Neuronal stem cell (in vitro differentiated cells): ENCODE data around the gene MAPK7.
A peak's percentile ranks its signal among the peaks of the same experiment; 100 is the strongest.

Source experiments
- DNase-seq: peaks from one replicate; pipeline ENCODE4 v3.0.0-alpha.2; 2013; ENCODE audit warnings: low spot score
- H2AFZ ChIP-seq: one replicate; pipeline ENCODE4 v1.6.1; 2013; ENCODE audit warnings: mild to moderate bottlenecking, low read length, inconsistent platforms
- H2AK5ac ChIP-seq: 2 replicates; pipeline ENCODE4 v1.6.1; 2013; ENCODE audit warnings: low read depth, mild to moderate bottlenecking, inconsistent platforms, low read length, moderate library complexity, mixed read lengths
- H2BK120ac ChIP-seq: 2 replicates; pipeline ENCODE4 v1.6.1; 2013; ENCODE audit warnings: low read depth, mild to moderate bottlenecking, inconsistent platforms, low read length, moderate library complexity, mixed read lengths
- H2BK12ac ChIP-seq: one replicate; pipeline ENCODE4 v1.6.1; 2013; ENCODE audit warnings: low read length, inconsistent platforms
- H2BK15ac ChIP-seq: 2 replicates; pipeline ENCODE4 v1.6.1; 2013; ENCODE audit warnings: mild to moderate bottlenecking, low read length, inconsistent platforms, mixed read lengths
- H2BK5ac ChIP-seq: one replicate; pipeline ENCODE4 v1.6.1; 2013; ENCODE audit warnings: inconsistent platforms, mild to moderate bottlenecking, low read length, moderate library complexity
- H3K14ac ChIP-seq: one replicate; pipeline ENCODE4 v1.6.1; 2013; ENCODE audit warnings: low read length, inconsistent platforms
- H3K18ac ChIP-seq: 2 replicates; pipeline ENCODE4 v1.6.1; 2013; ENCODE audit warnings: low read length, inconsistent platforms
- H3K23ac ChIP-seq: 2 replicates; pipeline ENCODE4 v1.6.1; 2013; ENCODE audit warnings: low read depth, mild to moderate bottlenecking, mixed read lengths, low read length, inconsistent platforms; ENCODE audit not compliant: poor library complexity
- H3K27ac ChIP-seq: replicated peaks from 3 replicates; pipeline ENCODE4 v1.5.1; 2013; ENCODE audit warnings: low read length, inconsistent platforms
- H3K27me3 ChIP-seq, 3 experiments: 2 replicates each; pipeline ENCODE4 v1.6.1; 2013; ENCODE audit warnings: low read length in 3 of 3, mild to moderate bottlenecking in 2 of 3, inconsistent platforms in 1 of 3, low read depth in 1 of 3, mixed read lengths in 1 of 3, moderate library complexity in 1 of 3; ENCODE audit not compliant: control insufficient read depth in 3 of 3, insufficient read depth in 3 of 3
- H3K36me3 ChIP-seq, 2 donors: replicated peaks in 1 of 2; 2 replicates each; pipeline ENCODE4 v1.6.1; 2013; ENCODE audit warnings: low read length in 2 of 2; ENCODE audit not compliant: control insufficient read depth in 2 of 2, insufficient read depth in 2 of 2
- H3K4ac ChIP-seq: 2 replicates; pipeline ENCODE4 v1.6.1; 2013; ENCODE audit warnings: inconsistent platforms, mild to moderate bottlenecking, low read length, moderate library complexity
- H3K4me1 ChIP-seq, 2 donors: 1 replicate in 1 of 2; 2 replicates in 1 of 2; pipeline ENCODE4 v1.6.1; 2013; ENCODE audit warnings: low read length in 2 of 2, low read depth in 1 of 2; ENCODE audit not compliant: control insufficient read depth in 2 of 2, insufficient read depth in 1 of 2
- H3K4me2 ChIP-seq: one replicate; pipeline ENCODE4 v1.6.1; 2013; ENCODE audit warnings: mild to moderate bottlenecking, low read length, inconsistent platforms; ENCODE audit not compliant: insufficient read depth, poor library complexity, severe bottlenecking
- H3K4me3 ChIP-seq, 2 donors: 2 replicates each; pipeline ENCODE4 v1.5.1; 2013; ENCODE audit warnings: low read length in 2 of 2, mild to moderate bottlenecking in 2 of 2, inconsistent platforms in 1 of 2, moderate library complexity in 1 of 2
- H3K79me1 ChIP-seq: one replicate; pipeline ENCODE4 v1.6.1; 2013; ENCODE audit warnings: low read depth, mild to moderate bottlenecking, inconsistent platforms, low read length, moderate library complexity
- H3K9ac ChIP-seq: one replicate; pipeline ENCODE4 v1.6.1; 2013; ENCODE audit warnings: mild to moderate bottlenecking, low read depth, low read length, inconsistent platforms; ENCODE audit not compliant: poor library complexity
- H3K9me3 ChIP-seq, 2 donors: replicated peaks in 1 of 2; 2 replicates each; pipeline versions ENCODE3 to v1.6.1; 2013; ENCODE audit warnings: low read length in 2 of 2, mild to moderate bottlenecking in 2 of 2, inconsistent platforms in 1 of 2, low read depth in 1 of 2, mixed read lengths in 1 of 2, moderate library complexity in 1 of 2; ENCODE audit not compliant: control insufficient read depth in 2 of 2, insufficient read depth in 1 of 2
- H4K8ac ChIP-seq: one replicate; pipeline ENCODE4 v1.6.1; 2013; ENCODE audit warnings: low read depth, mild to moderate bottlenecking, inconsistent platforms, low read length, moderate library complexity
- H4K91ac ChIP-seq: one replicate; pipeline ENCODE4 v1.6.1; 2013; ENCODE audit warnings: low read length, low read depth, mild to moderate bottlenecking, inconsistent platforms; ENCODE audit not compliant: poor library complexity
- WGBS, 2 donors: extraction: QIAGEN DNeasy Blood & Tissue Kit; methylation state at CpG; one replicate each; pipeline ENCODE4 v1.1.7; 2013; ENCODE audit warnings: missing lambda C conversion rate in 2 of 2, mixed read lengths in 1 of 2; ENCODE audit not compliant: insufficient read length in 2 of 2, insufficient replicate concordance in 1 of 2; ENCODE audit errors: extremely low coverage in 2 of 2; 5-methylcytosine and 5-hydroxymethylcytosine counted together

The MAPK7 gene

GRCh38 chr17:19361326-19361725 is 17.0 kb upstream of the MAPK7 start:
- Histone ChIP-seq H3K23ac (no peak overlapping the region), H2BK12ac (no peak overlapping the region), H2BK15ac (no peak overlapping the region), H3K36me3 (peaks cover 6 to 14% of the 10 kb centered on the region in 2 donors), H3K9ac (no peak overlapping the region), H3K14ac (no peak overlapping the region), H3K18ac (no peak overlapping the region), H2BK120ac (no peak overlapping the region), H2BK5ac (no peak overlapping the region), H3K4me2 (no peak overlapping the region), H2AFZ (no peak overlapping the region), H2AK5ac (no peak overlapping the region), H3K27me3 (no peaks in the 10 kb centered on the region), H3K9me3 (no peaks in the 10 kb centered on the region), H3K4me3 (no peak overlapping the region), H4K91ac (no peak overlapping the region), H3K4me1 (peaks cover 0 to 7% of the 10 kb centered on the region in 2 donors), H4K8ac (no peak overlapping the region), H3K4ac (no peak overlapping the region), H3K79me1 (no peaks in the 10 kb centered on the region), H3K27ac (no peak overlapping the region)
- no CpG with 5 or more reads among the region's 6 CpGs for WGBS, 2 donors
- DNase-seq = no peak

GRCh38 chr17:19361944-19362276 is 16.4 kb upstream of the MAPK7 start:
- H3K36me3 ChIP-seq = peaks cover 4 to 9% of the 10 kb centered on the region in 2 donors
- H3K27ac ChIP-seq = no peak overlapping the region
- WGBS, 2 donors = no CpG with 5 or more reads among the region's 16 CpGs
- H3K4ac ChIP-seq = no peak overlapping the region
- H2BK120ac ChIP-seq = no peak overlapping the region
- peaks cover 0 to 7% of the 10 kb centered on the region in 2 donors for H3K4me1 ChIP-seq
- no peaks in the 10 kb centered on the region for H3K79me1 ChIP-seq
- no peak overlapping the region for H4K91ac ChIP-seq
- H3K14ac ChIP-seq = no peak overlapping the region
- H3K9ac ChIP-seq = peak overlapping the region; percentile 92
- no peak overlapping the region for H4K8ac ChIP-seq
- H3K4me2 ChIP-seq = peak overlapping the region; percentile 90
- peak overlapping the region; percentile 92 for H2AFZ ChIP-seq
- H3K27me3 ChIP-seq = no peaks in the 10 kb centered on the region
- no peak overlapping the region for H3K18ac ChIP-seq
- no peak overlapping the region for H2BK5ac ChIP-seq
- H3K23ac ChIP-seq = no peak overlapping the region
- DNase-seq = no peak
- H2AK5ac ChIP-seq = no peak overlapping the region
- H2BK12ac ChIP-seq = no peak overlapping the region
- H3K4me3 ChIP-seq = peak overlapping the region; percentile 59 to 88
- no peak overlapping the region for H2BK15ac ChIP-seq
- H3K9me3 ChIP-seq = no peaks in the 10 kb centered on the region

GRCh38 chr17:19362277-19363113 is 15.8 kb upstream of the MAPK7 start, which contains the start of gene B9D1:
Gene B9D1, minus strand, starts transcription at chr17:19362723. Its CDS starts 154 bp downstream, at chr17:19362569.
- Histone ChIP-seq H2AFZ (peak within 1 kb of the TSS; percentile 92), H3K9ac (peak within 1 kb of the TSS; percentile 92), H3K18ac (peak within 1 kb of the TSS; percentile 92), H3K27ac (peak within 1 kb of the TSS; percentile 70), H4K8ac (no peak within 1 kb of the TSS), H3K4me2 (peak within 1 kb of the TSS; percentile 90), H3K23ac (peak within 1 kb of the TSS; percentile 81), H3K27me3 (no peaks in the 10 kb centered on the region), H2BK120ac (no peak within 1 kb of the TSS), H3K4ac (no peak within 1 kb of the TSS), H4K91ac (no peak within 1 kb of the TSS), H2BK15ac (peak within 1 kb of the TSS; percentile 31), H3K14ac (no peak within 1 kb of the TSS), H2AK5ac (peak within 1 kb of the TSS; percentile 7), H3K79me1 (no peaks in the 10 kb centered on the region), H3K4me3 (peak within 1 kb of the TSS; percentile 59 to 88), H2BK12ac (no peak within 1 kb of the TSS), H3K36me3 (peaks cover 4 to 5% of the 10 kb centered on the region in 2 donors), H3K4me1 (peaks cover 0 to 7% of the 10 kb centered on the region in 2 donors), H3K9me3 (no peaks in the 10 kb centered on the region), H2BK5ac (peak within 1 kb of the TSS; percentile 18)
- peak; percentile 93 for DNase-seq
- no CpG with 5 or more reads among the region's 83 CpGs for WGBS, 2 donors

GRCh38 chr17:19363114-19363438 is 15.2 kb upstream of the MAPK7 start:
- no peaks in the 10 kb centered on the region for H3K79me1 ChIP-seq
- no CpG with 5 or more reads among the region's 14 CpGs for WGBS, 2 donors
- DNase-seq = no peak
- peak overlapping the region; percentile 90 for H3K4me2 ChIP-seq
- no peak overlapping the region for H3K9ac ChIP-seq
- H4K8ac ChIP-seq = no peak overlapping the region
- no peak overlapping the region for H3K18ac ChIP-seq
- no peaks in the 10 kb centered on the region for H3K9me3 ChIP-seq
- H2BK5ac ChIP-seq = no peak overlapping the region
- no peak overlapping the region for H3K4ac ChIP-seq
- H3K27ac ChIP-seq = no peak overlapping the region
- peaks cover 0 to 7% of the 10 kb centered on the region in 2 donors for H3K4me1 ChIP-seq
- no peak overlapping the region for H2AK5ac ChIP-seq
- peak overlapping the region; percentile 92 for H2AFZ ChIP-seq
- no peaks in the 10 kb centered on the region for H3K27me3 ChIP-seq
- no peak overlapping the region for H2BK12ac ChIP-seq
- peak overlapping the region; percentile 31 for H2BK15ac ChIP-seq
- peak overlapping the region; percentile 81 for H3K23ac ChIP-seq
- H3K14ac ChIP-seq = no peak overlapping the region
- no peak overlapping the region for H4K91ac ChIP-seq
- H3K4me3 ChIP-seq = peak overlapping the region in 1 of 2 donors; percentile 59
- no peak overlapping the region for H2BK120ac ChIP-seq
- H3K36me3 ChIP-seq = peaks cover 2 to 5% of the 10 kb centered on the region in 2 donors
